WTC11 (cell line): ENCODE measurements around the gene MEGF6. TPM values are rescaled to one million over a fixed set of nuclear protein-coding genes. Genes with fewer than 3 reads are reported as not detected.

Experiments used
- ATAC-seq: fragments of 200-7000 bp; cut with Tn5 transposase; 2 replicates; pipeline ENCODE4 v1.10.0; 2021; ENCODE audit warnings: mild to moderate bottlenecking, moderate library complexity
- CTCF ChIA-PET: fragments of 300-600 bp; sonication (Branson Sonifier 250); formaldehyde crosslinking; loops from one replicate; lab custom pipeline; 2021; ENCODE audit warnings: antibody characterized with exemption; lab: Charles Lee
- POLR2A ChIA-PET: fragments of 350-600 bp; sonication (Branson Sonifier 250); formaldehyde crosslinking; loops from one replicate; lab custom pipeline; 2021; ENCODE audit warnings: antibody characterized with exemption; lab: Charles Lee
- DNase-seq: peaks from one replicate; pipeline ENCODE4 v3.0.0; 2021; ENCODE audit warnings: low spot score
- H3K27ac Mint-ChIP-seq: 2 replicates; pipeline ENCODE4 v1.8.0; 2021; ENCODE audit warnings: mixed read lengths
- H3K27me3 Mint-ChIP-seq: 2 replicates; pipeline ENCODE4 v1.8.0; 2021; ENCODE audit warnings: low read depth, mild to moderate bottlenecking, moderate library complexity, mixed read lengths
- H3K36me3 Mint-ChIP-seq: 2 replicates; pipeline ENCODE4 v1.8.0; 2021; ENCODE audit warnings: mixed read lengths
- H3K4me1 Mint-ChIP-seq: 2 replicates; pipeline ENCODE4 v1.8.0; 2022; ENCODE audit warnings: mixed read lengths
- H3K4me3 Mint-ChIP-seq: 2 replicates; pipeline ENCODE4 v1.8.0; 2021; ENCODE audit warnings: mild to moderate bottlenecking, moderate library complexity, mixed read lengths
- H3K9me3 Mint-ChIP-seq: 2 replicates; pipeline ENCODE4 v1.8.0; 2021; ENCODE audit warnings: mixed read lengths
- ATF1 ChIP-seq: sonication (generic); formaldehyde crosslinking; IDR thresholded peaks from 2 replicates; pipeline ENCODE4 v1.8.1; 2023; ENCODE audit warnings: mild to moderate bottlenecking, moderate library complexity, missing genetic modification reagents
- CBFB ChIP-seq: sonication (generic); formaldehyde crosslinking; IDR thresholded peaks from 2 replicates; pipeline ENCODE4 v1.8.1; 2022; ENCODE audit warnings: mild to moderate bottlenecking, low read depth, missing genetic modification reagents
- GABPB1 ChIP-seq: sonication (generic); formaldehyde crosslinking; IDR thresholded peaks from 2 replicates; pipeline ENCODE4 v1.8.1; 2023; ENCODE audit warnings: mild to moderate bottlenecking, missing genetic modification reagents
- MXD4 ChIP-seq: fragments of 250-450 bp; sonication (Bioruptor Pico); IDR thresholded peaks from 2 replicates; pipeline ENCODE4 v1.8.0; 2021; ENCODE audit warnings: mild to moderate bottlenecking, moderate library complexity, borderline replicate concordance
- MYBL2 ChIP-seq: sonication (generic); formaldehyde crosslinking; IDR thresholded peaks from 2 replicates; pipeline ENCODE4 v1.8.1; 2023; ENCODE audit warnings: mild to moderate bottlenecking, moderate library complexity, missing genetic modification reagents
- NR1H2 ChIP-seq: sonication (generic); formaldehyde crosslinking; IDR thresholded peaks from 2 replicates; pipeline ENCODE4 v1.9.0; 2021; ENCODE audit warnings: mild to moderate bottlenecking, moderate library complexity, missing genetic modification reagents
- NR2C2 ChIP-seq: sonication (generic); formaldehyde crosslinking; IDR thresholded peaks from 2 replicates; pipeline ENCODE4 v1.8.0; 2022; ENCODE audit warnings: mild to moderate bottlenecking, missing genetic modification reagents
- SMAD4 ChIP-seq: sonication (generic); formaldehyde crosslinking; IDR thresholded peaks from 2 replicates; pipeline ENCODE4 v1.8.0; 2022; ENCODE audit warnings: mild to moderate bottlenecking, missing genetic modification reagents
- SP1 ChIP-seq: sonication (generic); formaldehyde crosslinking; conservative IDR thresholded peaks from 2 replicates; pipeline ENCODE4 v1.8.1; 2022; ENCODE audit warnings: missing genetic modification reagents
- ZBTB21 ChIP-seq: sonication (generic); formaldehyde crosslinking; IDR thresholded peaks from 2 replicates; pipeline ENCODE4 v1.8.1; 2023; ENCODE audit warnings: mild to moderate bottlenecking, missing genetic modification reagents, borderline replicate concordance
- ZNF317 ChIP-seq: sonication (generic); formaldehyde crosslinking; IDR thresholded peaks from 2 replicates; pipeline ENCODE4 v1.8.1; 2023; ENCODE audit warnings: low read depth, mild to moderate bottlenecking, moderate library complexity, missing genetic modification reagents, borderline replicate concordance
- total RNA-seq: library from RNA; stranded (reverse); gene quantifications from 3 replicates; pipeline ENCODE4 v1.2.3, GENCODE V29; 2021
- TF ChIP-seq, protein P1 (sequence below): sonication (generic); formaldehyde crosslinking; IDR thresholded peaks from 2 replicates; pipeline ENCODE4 v1.8.1; 2022; ENCODE audit warnings: low read depth, missing genetic modification reagents, borderline replicate concordance
- TF ChIP-seq, protein P2 (sequence below): fragments of 250-450 bp; sonication (Bioruptor Pico); IDR thresholded peaks from 2 replicates; pipeline ENCODE4 v1.8.0; 2021; ENCODE audit warnings: mild to moderate bottlenecking
- TF ChIP-seq, protein P3 (sequence below): sonication (generic); formaldehyde crosslinking; IDR thresholded peaks from 2 replicates; pipeline ENCODE4 v1.8.1; 2023; ENCODE audit warnings: mild to moderate bottlenecking, missing genetic modification reagents, borderline replicate concordance
- TF ChIP-seq, protein P4 (sequence below): sonication (generic); formaldehyde crosslinking; IDR thresholded peaks from 2 replicates; pipeline ENCODE4 v1.8.1; 2023; ENCODE audit warnings: mild to moderate bottlenecking, missing genetic modification reagents
- TF ChIP-seq, protein P5 (sequence below): sonication (generic); formaldehyde crosslinking; IDR thresholded peaks from 2 replicates; pipeline ENCODE4 v1.8.0; 2022; ENCODE audit warnings: missing genetic modification reagents
- TF ChIP-seq, protein P6 (sequence below): sonication (generic); formaldehyde crosslinking; IDR thresholded peaks from 2 replicates; pipeline ENCODE4 v1.8.0; 2022; ENCODE audit warnings: mild to moderate bottlenecking, missing genetic modification reagents
- TF ChIP-seq, protein P7 (sequence below): fragments of 250-450 bp; sonication (Bioruptor Pico); conservative IDR thresholded peaks from 2 replicates; pipeline ENCODE4 v1.9.0; 2021; ENCODE audit warnings: mild to moderate bottlenecking

Gene MEGF6
- total RNA-seq, 1 experiment from 2014 or later = 24.9 TPM

DNA sequence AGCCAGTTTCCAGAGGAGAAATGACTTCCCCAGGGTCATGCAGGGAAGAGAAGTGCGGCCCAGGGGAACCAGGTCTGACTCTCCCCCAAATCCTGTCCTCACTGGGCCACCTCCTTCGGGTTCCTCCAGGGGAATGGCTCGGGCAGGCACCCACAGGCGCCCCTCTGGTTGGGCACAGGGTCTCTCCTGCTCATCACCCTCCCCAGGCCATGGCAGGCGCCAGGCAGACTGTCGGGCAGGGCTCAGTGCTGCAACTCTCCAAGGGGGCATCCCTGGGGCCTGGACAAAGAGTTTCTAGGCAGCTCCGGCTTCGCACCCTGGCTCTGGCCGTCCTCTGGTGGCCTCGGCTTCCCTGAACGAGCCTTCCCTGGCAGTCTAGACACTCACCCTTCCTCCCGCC is 75.6 kb downstream of the MEGF6 start:
- H3K4me1 Mint-ChIP-seq = peaks cover 10% of the 10 kb centered on the region
- H3K4me3 Mint-ChIP-seq = no peak overlapping the region
- no peak overlapping the region for H3K27ac Mint-ChIP-seq
- H3K9me3 Mint-ChIP-seq = no peaks in the 10 kb centered on the region
- ATAC-seq (no peak), DNase-seq (no peak)
- POLR2A ChIA-PET = interaction anchor here (0.7 kb wide), 1 partner anchor 18 kb away, joined by 3 read pairs; no protein-coding TSS in a partner anchor
- H3K27me3 Mint-ChIP-seq = peaks cover 11% of the 10 kb centered on the region
- H3K36me3 Mint-ChIP-seq = no peaks in the 10 kb centered on the region
- CTCF ChIA-PET = interaction anchor here (1.7 kb wide), 1 partner anchor 45 kb away, joined by 6 read pairs; no protein-coding TSS in a partner anchor
- TF ChIP-seq ZBTB21 (CRISPR knock-in tag) = no peak
- no peak for TF ChIP-seq ATF1 (CRISPR knock-in tag)
- TF ChIP-seq, protein P1, sequence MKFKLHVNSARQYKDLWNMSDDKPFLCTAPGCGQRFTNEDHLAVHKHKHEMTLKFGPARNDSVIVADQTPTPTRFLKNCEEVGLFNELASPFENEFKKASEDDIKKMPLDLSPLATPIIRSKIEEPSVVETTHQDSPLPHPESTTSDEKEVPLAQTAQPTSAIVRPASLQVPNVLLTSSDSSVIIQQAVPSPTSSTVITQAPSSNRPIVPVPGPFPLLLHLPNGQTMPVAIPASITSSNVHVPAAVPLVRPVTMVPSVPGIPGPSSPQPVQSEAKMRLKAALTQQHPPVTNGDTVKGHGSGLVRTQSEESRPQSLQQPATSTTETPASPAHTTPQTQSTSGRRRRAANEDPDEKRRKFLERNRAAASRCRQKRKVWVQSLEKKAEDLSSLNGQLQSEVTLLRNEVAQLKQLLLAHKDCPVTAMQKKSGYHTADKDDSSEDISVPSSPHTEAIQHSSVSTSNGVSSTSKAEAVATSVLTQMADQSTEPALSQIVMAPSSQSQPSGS (CRISPR knock-in tag) = no peak
- no peak for TF ChIP-seq CBFB (CRISPR knock-in tag)
- TF ChIP-seq MYBL2 (CRISPR knock-in tag) = no peak
- TF ChIP-seq, protein P2, sequence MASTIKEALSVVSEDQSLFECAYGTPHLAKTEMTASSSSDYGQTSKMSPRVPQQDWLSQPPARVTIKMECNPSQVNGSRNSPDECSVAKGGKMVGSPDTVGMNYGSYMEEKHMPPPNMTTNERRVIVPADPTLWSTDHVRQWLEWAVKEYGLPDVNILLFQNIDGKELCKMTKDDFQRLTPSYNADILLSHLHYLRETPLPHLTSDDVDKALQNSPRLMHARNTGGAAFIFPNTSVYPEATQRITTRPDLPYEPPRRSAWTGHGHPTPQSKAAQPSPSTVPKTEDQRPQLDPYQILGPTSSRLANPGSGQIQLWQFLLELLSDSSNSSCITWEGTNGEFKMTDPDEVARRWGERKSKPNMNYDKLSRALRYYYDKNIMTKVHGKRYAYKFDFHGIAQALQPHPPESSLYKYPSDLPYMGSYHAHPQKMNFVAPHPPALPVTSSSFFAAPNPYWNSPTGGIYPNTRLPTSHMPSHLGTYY (CRISPR knock-in tag) = no peak
- TF ChIP-seq, all 79 proteins: peak for 0

DNA sequence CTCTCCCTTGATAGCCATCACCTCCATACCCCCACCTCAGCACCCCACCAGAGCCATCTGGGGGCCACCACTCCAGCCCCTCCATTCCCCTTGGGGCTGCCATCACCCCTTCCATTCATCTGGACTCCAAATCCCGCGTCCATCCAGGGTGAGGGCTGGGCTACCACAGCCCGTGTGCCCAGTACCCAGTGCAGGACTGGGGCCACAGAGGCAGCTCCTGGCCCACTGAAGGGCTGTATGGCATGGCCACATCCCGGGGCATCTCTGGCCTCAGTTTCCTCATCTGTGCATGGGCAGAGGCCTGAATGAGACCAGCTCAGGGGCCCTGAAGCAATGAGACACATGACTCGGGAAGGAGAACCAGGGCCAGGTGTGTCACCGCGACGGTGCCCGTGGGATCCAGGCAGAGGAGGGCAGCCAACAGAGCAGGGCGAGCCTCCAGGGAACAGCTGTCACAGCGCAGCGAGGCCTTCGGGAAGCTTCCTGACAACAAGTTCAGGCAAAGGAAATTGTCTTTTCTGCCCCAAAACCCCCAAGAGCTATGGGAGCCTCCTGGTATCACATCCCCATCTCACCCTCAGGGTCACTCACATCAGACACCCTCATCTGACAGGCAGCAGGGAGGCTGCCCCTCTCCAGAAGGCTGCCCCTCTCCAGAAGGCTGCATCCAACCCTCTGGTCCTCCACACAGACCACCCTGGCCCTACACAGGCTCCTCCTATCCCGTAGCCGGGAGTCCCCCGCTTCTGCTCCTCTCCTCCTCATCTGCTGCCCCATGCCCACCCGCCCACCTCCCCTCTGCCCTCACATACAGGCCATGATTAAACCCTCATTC is 76.3 kb downstream of the MEGF6 start:
- POLR2A ChIA-PET = no interaction called here
- peaks cover 17% of the 10 kb centered on the region for H3K27me3 Mint-ChIP-seq
- ATAC-seq (no peak), DNase-seq (no peak)
- no peaks in the 10 kb centered on the region for H3K36me3 Mint-ChIP-seq
- H3K9me3 Mint-ChIP-seq = no peaks in the 10 kb centered on the region
- CTCF ChIA-PET = interaction anchor here (1.7 kb wide), 1 partner anchor 44 kb away, joined by 6 read pairs; no protein-coding TSS in a partner anchor
- H3K4me1 Mint-ChIP-seq = peaks cover 10% of the 10 kb centered on the region
- H3K27ac Mint-ChIP-seq = no peak overlapping the region
- no peak overlapping the region for H3K4me3 Mint-ChIP-seq
- TF ChIP-seq ZNF317 (CRISPR knock-in tag) = no peak
- TF ChIP-seq, protein P3, sequence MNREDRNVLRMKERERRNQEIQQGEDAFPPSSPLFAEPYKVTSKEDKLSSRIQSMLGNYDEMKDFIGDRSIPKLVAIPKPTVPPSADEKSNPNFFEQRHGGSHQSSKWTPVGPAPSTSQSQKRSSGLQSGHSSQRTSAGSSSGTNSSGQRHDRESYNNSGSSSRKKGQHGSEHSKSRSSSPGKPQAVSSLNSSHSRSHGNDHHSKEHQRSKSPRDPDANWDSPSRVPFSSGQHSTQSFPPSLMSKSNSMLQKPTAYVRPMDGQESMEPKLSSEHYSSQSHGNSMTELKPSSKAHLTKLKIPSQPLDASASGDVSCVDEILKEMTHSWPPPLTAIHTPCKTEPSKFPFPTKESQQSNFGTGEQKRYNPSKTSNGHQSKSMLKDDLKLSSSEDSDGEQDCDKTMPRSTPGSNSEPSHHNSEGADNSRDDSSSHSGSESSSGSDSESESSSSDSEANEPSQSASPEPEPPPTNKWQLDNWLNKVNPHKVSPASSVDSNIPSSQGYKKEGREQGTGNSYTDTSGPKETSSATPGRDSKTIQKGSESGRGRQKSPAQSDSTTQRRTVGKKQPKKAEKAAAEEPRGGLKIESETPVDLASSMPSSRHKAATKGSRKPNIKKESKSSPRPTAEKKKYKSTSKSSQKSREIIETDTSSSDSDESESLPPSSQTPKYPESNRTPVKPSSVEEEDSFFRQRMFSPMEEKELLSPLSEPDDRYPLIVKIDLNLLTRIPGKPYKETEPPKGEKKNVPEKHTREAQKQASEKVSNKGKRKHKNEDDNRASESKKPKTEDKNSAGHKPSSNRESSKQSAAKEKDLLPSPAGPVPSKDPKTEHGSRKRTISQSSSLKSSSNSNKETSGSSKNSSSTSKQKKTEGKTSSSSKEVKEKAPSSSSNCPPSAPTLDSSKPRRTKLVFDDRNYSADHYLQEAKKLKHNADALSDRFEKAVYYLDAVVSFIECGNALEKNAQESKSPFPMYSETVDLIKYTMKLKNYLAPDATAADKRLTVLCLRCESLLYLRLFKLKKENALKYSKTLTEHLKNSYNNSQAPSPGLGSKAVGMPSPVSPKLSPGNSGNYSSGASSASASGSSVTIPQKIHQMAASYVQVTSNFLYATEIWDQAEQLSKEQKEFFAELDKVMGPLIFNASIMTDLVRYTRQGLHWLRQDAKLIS (CRISPR knock-in tag) = no peak
- TF ChIP-seq NR2C2 = no peak
- TF ChIP-seq MXD4 = no peak
- TF ChIP-seq GABPB1 (CRISPR knock-in tag) = no peak
- TF ChIP-seq, protein P4, sequence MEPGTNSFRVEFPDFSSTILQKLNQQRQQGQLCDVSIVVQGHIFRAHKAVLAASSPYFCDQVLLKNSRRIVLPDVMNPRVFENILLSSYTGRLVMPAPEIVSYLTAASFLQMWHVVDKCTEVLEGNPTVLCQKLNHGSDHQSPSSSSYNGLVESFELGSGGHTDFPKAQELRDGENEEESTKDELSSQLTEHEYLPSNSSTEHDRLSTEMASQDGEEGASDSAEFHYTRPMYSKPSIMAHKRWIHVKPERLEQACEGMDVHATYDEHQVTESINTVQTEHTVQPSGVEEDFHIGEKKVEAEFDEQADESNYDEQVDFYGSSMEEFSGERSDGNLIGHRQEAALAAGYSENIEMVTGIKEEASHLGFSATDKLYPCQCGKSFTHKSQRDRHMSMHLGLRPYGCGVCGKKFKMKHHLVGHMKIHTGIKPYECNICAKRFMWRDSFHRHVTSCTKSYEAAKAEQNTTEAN (CRISPR knock-in tag) = no peak
- no peak for TF ChIP-seq SMAD4
- TF ChIP-seq, protein P5, sequence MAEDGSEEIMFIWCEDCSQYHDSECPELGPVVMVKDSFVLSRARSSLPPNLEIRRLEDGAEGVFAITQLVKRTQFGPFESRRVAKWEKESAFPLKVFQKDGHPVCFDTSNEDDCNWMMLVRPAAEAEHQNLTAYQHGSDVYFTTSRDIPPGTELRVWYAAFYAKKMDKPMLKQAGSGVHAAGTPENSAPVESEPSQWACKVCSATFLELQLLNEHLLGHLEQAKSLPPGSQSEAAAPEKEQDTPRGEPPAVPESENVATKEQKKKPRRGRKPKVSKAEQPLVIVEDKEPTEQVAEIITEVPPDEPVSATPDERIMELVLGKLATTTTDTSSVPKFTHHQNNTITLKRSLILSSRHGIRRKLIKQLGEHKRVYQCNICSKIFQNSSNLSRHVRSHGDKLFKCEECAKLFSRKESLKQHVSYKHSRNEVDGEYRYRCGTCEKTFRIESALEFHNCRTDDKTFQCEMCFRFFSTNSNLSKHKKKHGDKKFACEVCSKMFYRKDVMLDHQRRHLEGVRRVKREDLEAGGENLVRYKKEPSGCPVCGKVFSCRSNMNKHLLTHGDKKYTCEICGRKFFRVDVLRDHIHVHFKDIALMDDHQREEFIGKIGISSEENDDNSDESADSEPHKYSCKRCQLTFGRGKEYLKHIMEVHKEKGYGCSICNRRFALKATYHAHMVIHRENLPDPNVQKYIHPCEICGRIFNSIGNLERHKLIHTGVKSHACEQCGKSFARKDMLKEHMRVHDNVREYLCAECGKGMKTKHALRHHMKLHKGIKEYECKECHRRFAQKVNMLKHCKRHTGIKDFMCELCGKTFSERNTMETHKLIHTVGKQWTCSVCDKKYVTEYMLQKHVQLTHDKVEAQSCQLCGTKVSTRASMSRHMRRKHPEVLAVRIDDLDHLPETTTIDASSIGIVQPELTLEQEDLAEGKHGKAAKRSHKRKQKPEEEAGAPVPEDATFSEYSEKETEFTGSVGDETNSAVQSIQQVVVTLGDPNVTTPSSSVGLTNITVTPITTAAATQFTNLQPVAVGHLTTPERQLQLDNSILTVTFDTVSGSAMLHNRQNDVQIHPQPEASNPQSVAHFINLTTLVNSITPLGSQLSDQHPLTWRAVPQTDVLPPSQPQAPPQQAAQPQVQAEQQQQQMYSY (CRISPR knock-in tag) = no peak
- no peak for TF ChIP-seq SP1 (CRISPR knock-in tag)
- no peak for TF ChIP-seq NR1H2 (CRISPR knock-in tag)
- TF ChIP-seq, protein P6, sequence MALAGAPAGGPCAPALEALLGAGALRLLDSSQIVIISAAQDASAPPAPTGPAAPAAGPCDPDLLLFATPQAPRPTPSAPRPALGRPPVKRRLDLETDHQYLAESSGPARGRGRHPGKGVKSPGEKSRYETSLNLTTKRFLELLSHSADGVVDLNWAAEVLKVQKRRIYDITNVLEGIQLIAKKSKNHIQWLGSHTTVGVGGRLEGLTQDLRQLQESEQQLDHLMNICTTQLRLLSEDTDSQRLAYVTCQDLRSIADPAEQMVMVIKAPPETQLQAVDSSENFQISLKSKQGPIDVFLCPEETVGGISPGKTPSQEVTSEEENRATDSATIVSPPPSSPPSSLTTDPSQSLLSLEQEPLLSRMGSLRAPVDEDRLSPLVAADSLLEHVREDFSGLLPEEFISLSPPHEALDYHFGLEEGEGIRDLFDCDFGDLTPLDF (CRISPR knock-in tag) = no peak
- TF ChIP-seq, protein P7, sequence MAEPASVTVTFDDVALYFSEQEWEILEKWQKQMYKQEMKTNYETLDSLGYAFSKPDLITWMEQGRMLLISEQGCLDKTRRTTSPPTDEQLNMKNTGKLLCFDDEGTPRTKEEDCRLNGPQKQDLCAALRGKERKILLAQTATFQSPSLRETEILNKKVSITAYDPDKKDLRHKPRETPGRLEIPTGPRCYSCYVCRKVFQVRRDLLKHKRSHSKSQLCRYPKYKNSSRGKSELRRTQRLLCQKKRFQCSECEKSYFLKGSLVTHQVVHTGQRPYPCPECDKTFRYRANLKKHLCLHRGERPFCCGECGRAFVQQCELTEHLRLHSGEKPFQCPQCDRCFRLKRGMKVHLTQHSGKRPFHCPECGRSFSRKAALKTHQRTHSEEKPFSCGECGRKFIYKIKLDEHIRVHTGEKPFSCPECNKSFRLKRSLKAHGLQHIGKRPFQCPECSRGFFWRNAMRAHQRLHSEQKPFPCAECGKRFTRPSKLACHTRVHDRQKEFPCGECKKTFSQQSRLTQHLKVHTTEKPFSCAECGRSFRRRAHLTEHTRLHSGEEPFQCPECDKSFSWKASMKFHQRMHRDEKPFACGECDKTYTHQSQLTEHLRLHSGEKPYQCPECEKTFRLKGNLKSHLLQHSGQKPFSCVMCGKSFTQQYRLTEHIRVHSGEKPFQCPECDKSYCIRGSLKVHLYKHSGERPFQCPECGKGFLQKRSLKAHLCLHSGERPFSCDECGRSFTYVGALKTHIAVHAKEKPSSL (CRISPR knock-in tag) = no peak
